Measurements from ENCODE around the gene ZCCHC7.

ZCCHC7 gene

GRCh38 chr9:37210737-37211523 is 90.6 kb downstream of the ZCCHC7 start:
- DNase-seq (ENCODE audit: extremely low read depth, insufficient read length): no peak
- TF ChIP-seq CTCF (IDR thresholded peaks at IDR 0.05; ENCODE audit: insufficient read depth, low read length, poor library complexity, severe bottlenecking): no peak
- Histone ChIP-seq H3K4me3 (replicated peaks; ENCODE audit: low read depth, low read length) (no peak overlapping the region), H3K36me3 (ENCODE audit: control insufficient read depth, insufficient read depth, low read length) (peaks cover 5% of the 10 kb centered on the region), H3K27me3 (replicated peaks; ENCODE audit: control insufficient read depth, insufficient read depth, low read length) (no peaks in the 10 kb centered on the region)

DNA sequence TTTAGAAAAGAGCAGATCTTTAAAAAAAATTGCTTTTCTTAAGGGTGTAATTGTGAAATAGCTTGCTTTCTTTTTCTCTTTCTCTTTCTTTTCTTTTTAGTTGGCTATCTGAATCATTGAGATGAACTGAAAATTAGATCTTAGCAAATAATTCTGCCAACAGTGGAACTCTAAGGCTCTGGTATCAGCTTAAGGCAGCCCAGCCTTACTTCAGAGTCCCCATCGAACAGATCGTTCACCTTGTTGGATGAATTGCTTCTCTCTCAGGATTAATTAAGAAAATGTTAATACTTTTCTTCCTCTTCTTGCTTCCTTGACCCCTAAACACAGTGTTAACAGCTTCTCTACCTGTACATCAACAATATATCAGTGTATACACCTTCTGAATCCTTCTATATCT is 92.1 kb downstream of the ZCCHC7 start:
- DNase-seq (ENCODE audit: extremely low read depth, insufficient read length): no peak
- TF ChIP-seq CTCF (IDR thresholded peaks at IDR 0.05; ENCODE audit: insufficient read depth, low read length, poor library complexity, severe bottlenecking): no peak
- no peaks in the 10 kb centered on the region for H3K27me3 ChIP-seq (replicated peaks; ENCODE audit: control insufficient read depth, insufficient read depth, low read length)
- no peak overlapping the region for H3K4me3 ChIP-seq (replicated peaks; ENCODE audit: low read depth, low read length)
- H3K36me3 ChIP-seq (ENCODE audit: control insufficient read depth, insufficient read depth, low read length): no peaks in the 10 kb centered on the region; the same call in 1 of the 2 replicates

DNA sequence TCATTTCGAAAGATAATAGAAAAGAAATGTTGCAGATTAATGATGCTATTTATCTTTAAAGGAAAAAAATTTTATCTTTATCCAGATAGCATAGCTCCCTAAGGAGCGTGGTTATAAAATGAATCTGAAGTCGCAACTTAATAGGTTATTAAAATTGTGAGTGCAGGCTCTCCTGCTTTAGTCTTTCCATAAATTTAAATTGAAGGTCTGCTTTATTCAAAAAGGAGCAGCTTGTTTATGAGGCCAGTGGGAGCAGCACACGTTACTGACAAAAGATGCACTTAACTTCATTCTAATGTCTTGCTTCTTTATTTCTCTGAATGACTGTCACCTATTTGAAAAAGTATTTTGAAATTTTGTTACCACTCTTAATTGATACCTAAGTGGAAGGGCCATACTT is 95.0 kb downstream of the ZCCHC7 start:
- Histone ChIP-seq H3K36me3 (ENCODE audit: control insufficient read depth, insufficient read depth, low read length) (no peaks in the 10 kb centered on the region), H3K4me3 (replicated peaks; ENCODE audit: low read depth, low read length) (no peak overlapping the region), H3K27me3 (replicated peaks; ENCODE audit: control insufficient read depth, insufficient read depth, low read length) (no peaks in the 10 kb centered on the region)
- no peak for DNase-seq (ENCODE audit: extremely low read depth, insufficient read length)
- no peak for TF ChIP-seq CTCF (IDR thresholded peaks at IDR 0.05; ENCODE audit: insufficient read depth, low read length, poor library complexity, severe bottlenecking)

GRCh38 chr9:37215830-37216229 is 95.5 kb downstream of the ZCCHC7 start:
- H3K4me3 ChIP-seq (replicated peaks; ENCODE audit: low read depth, low read length): no peak overlapping the region

DNA sequence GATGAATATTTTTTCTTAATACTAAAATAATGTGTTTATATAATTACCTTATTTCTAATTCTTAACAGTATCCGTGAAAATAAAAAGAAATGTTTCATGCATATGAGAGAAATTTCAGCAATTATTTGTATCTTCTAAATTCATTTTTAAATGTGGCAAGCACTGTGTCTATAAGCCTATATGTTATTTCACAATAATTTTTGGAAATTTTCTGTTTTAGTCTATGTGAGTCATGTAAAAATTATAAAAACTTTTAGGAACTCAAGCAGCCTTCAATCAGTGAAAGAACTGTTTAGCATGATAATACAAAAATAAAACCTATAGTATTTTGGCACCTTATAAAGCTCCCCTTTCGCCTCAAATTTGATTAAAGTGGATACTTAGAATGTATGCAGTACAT is 96.8 kb downstream of the ZCCHC7 start:
- TF ChIP-seq CTCF (IDR thresholded peaks at IDR 0.05; ENCODE audit: insufficient read depth, low read length, poor library complexity, severe bottlenecking): no peak
- Histone ChIP-seq H3K4me3 (replicated peaks; ENCODE audit: low read depth, low read length) (no peak overlapping the region), H3K36me3 (ENCODE audit: control insufficient read depth, insufficient read depth, low read length) (no peaks in the 10 kb centered on the region), H3K27me3 (replicated peaks; ENCODE audit: control insufficient read depth, insufficient read depth, low read length) (no peaks in the 10 kb centered on the region)
- no peak for DNase-seq (ENCODE audit: extremely low read depth, insufficient read length)

More at GRCh38 chr9:37215830-37216229, 95.5 kb downstream of the ZCCHC7 start:
- no peak for DNase-seq (ENCODE audit: extremely low read depth, insufficient read length)
- TF ChIP-seq CTCF (IDR thresholded peaks at IDR 0.05; ENCODE audit: insufficient read depth, low read length, poor library complexity, severe bottlenecking): no peak
- Histone ChIP-seq H3K27me3 (replicated peaks; ENCODE audit: control insufficient read depth, insufficient read depth, low read length) (no peaks in the 10 kb centered on the region), H3K36me3 (ENCODE audit: control insufficient read depth, insufficient read depth, low read length) (no peaks in the 10 kb centered on the region)
